Measurements from ENCODE around the gene TMEM132A.

TMEM132A gene

GRCh38 chr11:60942219-60942618, 18.0 kb downstream of the TMEM132A start:
- no peak for TF ChIP-seq POLR2A (IDR thresholded peaks at IDR 0.05; ENCODE audit: low read length)
- no peak for TF ChIP-seq GATA1 (IDR thresholded peaks at IDR 0.05; ENCODE audit: low read depth, low read length)
- no peak for DNase-seq

- TF ChIP-seq GATA1 (IDR thresholded peaks at IDR 0.05; ENCODE audit: low read depth, low read length) (no peak), POLR2A (IDR thresholded peaks at IDR 0.05; ENCODE audit: low read length) (no peak)
- no peak for DNase-seq
Observed at GRCh38 chr11:60942970-60943565, 18.8 kb downstream of the TMEM132A start.

- TF ChIP-seq GATA1 (IDR thresholded peaks at IDR 0.05; ENCODE audit: low read depth, low read length): no peak
- no peak for TF ChIP-seq POLR2A (IDR thresholded peaks at IDR 0.05; ENCODE audit: low read length)
- peak in 1 of 2 experiments; percentile 10 for DNase-seq
Observed at GRCh38 chr11:60944490-60945294, 20.4 kb downstream of the TMEM132A start.

GRCh38 chr11:60945295-60945667, 21.0 kb downstream of the TMEM132A start:
- TF ChIP-seq GATA1 (IDR thresholded peaks at IDR 0.05; ENCODE audit: low read depth, low read length): no peak
- no peak for TF ChIP-seq POLR2A (IDR thresholded peaks at IDR 0.05; ENCODE audit: low read length)

GRCh38 chr11:60946601-60947264, 22.5 kb downstream of the TMEM132A start:
- TF ChIP-seq GATA1 (IDR thresholded peaks at IDR 0.05; ENCODE audit: low read depth, low read length): no peak
- no peak for TF ChIP-seq POLR2A (IDR thresholded peaks at IDR 0.05; ENCODE audit: low read length)
- DNase-seq: no peak

More at GRCh38 chr11:60945295-60945667, 21.0 kb downstream of the TMEM132A start:
- no peak for DNase-seq

GRCh38 chr11:60947700-60948099, 23.4 kb downstream of the TMEM132A start:
- TF ChIP-seq POLR2A (IDR thresholded peaks at IDR 0.05; ENCODE audit: low read length) (no peak), GATA1 (IDR thresholded peaks at IDR 0.05; ENCODE audit: low read depth, low read length) (no peak)
- no peak for DNase-seq

- DNase-seq: no peak
- TF ChIP-seq GATA1 (IDR thresholded peaks at IDR 0.05; ENCODE audit: low read depth, low read length) (no peak), POLR2A (IDR thresholded peaks at IDR 0.05; ENCODE audit: low read length) (no peak)
Observed at GRCh38 chr11:60948250-60948649, 24.0 kb downstream of the TMEM132A start.

GRCh38 chr11:60950024-60950423, 25.8 kb downstream of the TMEM132A start:
- DNase-seq: no peak
- no peak for TF ChIP-seq POLR2A (IDR thresholded peaks at IDR 0.05; ENCODE audit: low read length)
- no peak for TF ChIP-seq GATA1 (IDR thresholded peaks at IDR 0.05; ENCODE audit: low read depth, low read length)

- DNase-seq: no peak
- TF ChIP-seq POLR2A (IDR thresholded peaks at IDR 0.05; ENCODE audit: low read length): no peak
- TF ChIP-seq GATA1 (IDR thresholded peaks at IDR 0.05; ENCODE audit: low read depth, low read length): no peak
Observed at GRCh38 chr11:60950933-60951605, 26.8 kb downstream of the TMEM132A start.

- no peak for DNase-seq
- no peak for TF ChIP-seq GATA1 (IDR thresholded peaks at IDR 0.05; ENCODE audit: low read depth, low read length)
- TF ChIP-seq POLR2A (IDR thresholded peaks at IDR 0.05; ENCODE audit: low read length): no peak
Observed at GRCh38 chr11:60951606-60951903, 27.3 kb downstream of the TMEM132A start.

GRCh38 chr11:60951904-60952741, 27.9 kb downstream of the TMEM132A start, which contains the start of gene SLC15A3:
TSS of gene SLC15A3 (minus strand) at chr11:60952176. CDS start at chr11:60951551, 625 bp downstream.
- DNase-seq: no peak
- TF ChIP-seq GATA1 (IDR thresholded peaks at IDR 0.05; ENCODE audit: low read depth, low read length): no peak
- TF ChIP-seq POLR2A (IDR thresholded peaks at IDR 0.05; ENCODE audit: low read length): no peak

GRCh38 chr11:60952742-60953170, 28.5 kb downstream of the TMEM132A start:
- TF ChIP-seq GATA1 (IDR thresholded peaks at IDR 0.05; ENCODE audit: low read depth, low read length) (no peak), POLR2A (IDR thresholded peaks at IDR 0.05; ENCODE audit: low read length) (no peak)
- no peak for DNase-seq

GRCh38 chr11:60953781-60954180, 29.5 kb downstream of the TMEM132A start:
- TF ChIP-seq GATA1 (IDR thresholded peaks at IDR 0.05; ENCODE audit: low read depth, low read length) (no peak), POLR2A (IDR thresholded peaks at IDR 0.05; ENCODE audit: low read length) (no peak)
- peak in 1 of 2 experiments; percentile 21 for DNase-seq

All from erythroblast (primary cell).